Measurements from ENCODE around the gene CFL2.

GRCh38 chr14:34750233-34750632 is 35.8 kb upstream of the CFL2 start:
- TF ChIP-seq CTCF (IDR thresholded peaks at IDR 0.05) = no peak
- no peak for TF ChIP-seq RFX5 (IDR thresholded peaks at IDR 0.05; ENCODE audit: low read length)
- TF ChIP-seq USF2 (IDR thresholded peaks at IDR 0.05; ENCODE audit: borderline replicate concordance, low read depth, low read length) = no peak
- TF ChIP-seq NRF1 (IDR thresholded peaks at IDR 0.05; ENCODE audit: low read depth, low read length) = no peak
- TF ChIP-seq REST (IDR thresholded peaks at IDR 0.05; ENCODE audit: low read depth, low read length) = no peak
- TF ChIP-seq POLR2AphosphoS5 (IDR thresholded peaks at IDR 0.05; ENCODE audit: low read depth, low read length) = no peak
- no peak for TF ChIP-seq SMC3 (IDR thresholded peaks at IDR 0.05; ENCODE audit: low read depth, low read length)
- TF ChIP-seq RAD21 (IDR thresholded peaks at IDR 0.05; ENCODE audit: low read length) = no peak
